Astrocyte of the cerebellum (primary cell): ENCODE data around the gene ITK.

Experiments used
- DNase-seq: peaks from one replicate; pipeline ENCODE4 v3.0.0-alpha.2; 2011; ENCODE audit warnings: low read depth
- H3K4me3 ChIP-seq: 2 replicates; pipeline ENCODE4 v1.5.1; 2011; ENCODE audit warnings: mild to moderate bottlenecking, low read depth, low read length, moderate library complexity
- in situ Hi-C: cut with HindIII; loops from 2 replicates; pipeline ENCODE4 v1.10.0; 2017; ENCODE audit warnings: low sequenced_read_pairs
- TF ChIP-seq, protein P1 (sequence below): IDR thresholded peaks from 2 replicates; pipeline ENCODE4 v1.5.1; 2012; ENCODE audit warnings: low read length, low read depth, moderate library complexity, mild to moderate bottlenecking; ENCODE audit errors: missing control alignments

ITK gene

DNA sequence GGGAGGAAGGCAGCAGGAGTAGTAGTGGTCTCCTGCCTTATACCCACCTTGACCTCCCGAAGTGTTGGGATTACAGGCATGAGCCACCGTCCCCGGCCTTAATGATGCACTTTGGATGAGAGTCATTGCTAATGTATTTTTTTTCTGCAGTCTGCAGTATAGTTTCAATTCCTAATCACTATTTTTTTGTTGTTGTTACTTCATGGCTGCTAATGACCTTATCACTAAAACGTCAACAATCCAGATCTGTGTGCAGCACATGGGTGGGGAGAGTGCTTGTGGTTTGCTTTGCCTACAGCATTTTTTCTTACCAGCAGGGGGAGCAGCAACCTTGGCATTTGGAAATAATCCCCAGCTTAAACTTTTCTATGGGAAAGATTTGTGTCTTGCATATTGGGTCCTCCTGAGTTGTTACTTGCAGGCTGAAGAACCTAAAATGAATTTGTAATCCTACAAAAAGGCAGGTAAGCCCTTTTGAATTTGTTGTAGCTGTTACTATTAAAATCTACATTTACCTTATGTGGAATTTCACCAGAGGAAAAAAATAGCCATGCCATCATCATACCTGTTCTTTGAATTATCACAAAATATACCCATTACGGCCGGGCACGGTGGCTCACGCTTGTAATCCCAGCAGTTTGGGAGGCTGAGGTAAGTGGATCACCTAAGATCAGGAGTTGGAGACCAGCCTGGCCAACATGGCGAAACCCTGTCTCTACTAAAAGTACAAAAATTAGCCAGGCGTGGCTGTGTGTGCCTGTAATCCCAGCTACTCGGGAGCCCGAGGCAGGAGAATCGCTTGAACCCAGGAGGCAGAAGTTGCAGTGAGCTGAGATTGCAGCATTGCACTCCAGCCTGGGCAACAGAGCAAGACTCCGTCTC is 31.7 kb upstream of the ITK start:
- peak; percentile 49 for DNase-seq
- TF ChIP-seq, protein P1, sequence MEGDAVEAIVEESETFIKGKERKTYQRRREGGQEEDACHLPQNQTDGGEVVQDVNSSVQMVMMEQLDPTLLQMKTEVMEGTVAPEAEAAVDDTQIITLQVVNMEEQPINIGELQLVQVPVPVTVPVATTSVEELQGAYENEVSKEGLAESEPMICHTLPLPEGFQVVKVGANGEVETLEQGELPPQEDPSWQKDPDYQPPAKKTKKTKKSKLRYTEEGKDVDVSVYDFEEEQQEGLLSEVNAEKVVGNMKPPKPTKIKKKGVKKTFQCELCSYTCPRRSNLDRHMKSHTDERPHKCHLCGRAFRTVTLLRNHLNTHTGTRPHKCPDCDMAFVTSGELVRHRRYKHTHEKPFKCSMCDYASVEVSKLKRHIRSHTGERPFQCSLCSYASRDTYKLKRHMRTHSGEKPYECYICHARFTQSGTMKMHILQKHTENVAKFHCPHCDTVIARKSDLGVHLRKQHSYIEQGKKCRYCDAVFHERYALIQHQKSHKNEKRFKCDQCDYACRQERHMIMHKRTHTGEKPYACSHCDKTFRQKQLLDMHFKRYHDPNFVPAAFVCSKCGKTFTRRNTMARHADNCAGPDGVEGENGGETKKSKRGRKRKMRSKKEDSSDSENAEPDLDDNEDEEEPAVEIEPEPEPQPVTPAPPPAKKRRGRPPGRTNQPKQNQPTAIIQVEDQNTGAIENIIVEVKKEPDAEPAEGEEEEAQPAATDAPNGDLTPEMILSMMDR: peak; percentile 96
- in situ Hi-C loops: no loop called here
- no peak overlapping the region for H3K4me3 ChIP-seq

DNA sequence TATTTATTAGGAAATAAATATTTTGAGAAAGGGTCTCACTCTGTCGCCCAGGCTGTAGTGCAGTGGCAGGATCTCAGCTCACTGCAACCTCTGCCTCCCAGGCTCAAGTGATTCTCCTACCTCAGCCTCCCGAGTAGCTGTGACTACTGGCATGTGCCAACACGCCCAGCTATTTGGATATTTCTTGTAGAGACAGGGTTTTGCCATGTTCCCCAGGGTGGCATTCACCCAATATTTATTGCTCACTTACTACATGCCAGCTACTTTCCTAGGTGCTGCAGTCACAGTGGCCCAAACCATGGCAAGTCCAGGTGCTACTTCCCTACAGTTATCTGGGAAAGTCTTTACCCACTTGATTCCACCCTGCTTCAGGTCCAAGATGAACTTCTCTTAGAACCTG is 29.6 kb upstream of the ITK start:
- TF ChIP-seq, protein P1: no peak
- in situ Hi-C loops: no loop called here
- H3K4me3 ChIP-seq: no peak overlapping the region
- DNase-seq: no peak

- DNase-seq: no peak
- TF ChIP-seq, protein P1: no peak
- in situ Hi-C loops: no loop called here
- no peak overlapping the region for H3K4me3 ChIP-seq
Observed at GRCh38 chr5:157155297-157155696, 25.3 kb upstream of the ITK start.

DNA sequence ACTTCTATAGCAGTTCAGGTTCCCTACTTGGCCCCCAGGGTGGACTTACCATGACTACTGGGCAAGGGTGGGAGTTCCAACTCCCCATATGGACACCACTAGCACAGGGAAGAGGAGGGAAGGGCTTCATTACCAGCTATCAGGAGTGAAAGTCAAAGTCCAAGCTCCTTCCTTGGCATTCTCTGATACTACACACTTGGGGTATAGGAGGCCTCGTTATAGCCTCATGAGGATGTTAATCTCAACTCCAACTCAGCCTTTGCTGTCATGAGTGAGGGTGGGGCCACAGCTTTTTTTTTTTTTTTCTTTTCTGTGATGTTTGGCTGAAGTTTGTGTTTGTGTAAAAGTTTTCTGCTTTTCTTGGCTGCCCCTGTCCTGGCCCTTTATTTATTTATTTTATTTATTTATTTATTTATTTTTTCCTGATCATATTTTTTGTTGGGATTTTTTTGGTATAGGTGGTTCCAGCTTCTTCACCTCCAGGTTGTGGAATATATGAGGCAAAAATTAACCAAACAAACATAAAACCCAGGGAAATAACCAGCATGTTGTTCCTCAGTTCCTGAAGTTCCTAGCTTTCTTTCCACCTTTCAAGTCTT is 23.2 kb upstream of the ITK start:
- in situ Hi-C loops: no loop called here
- no peak for DNase-seq
- TF ChIP-seq, protein P1: no peak
- no peak overlapping the region for H3K4me3 ChIP-seq

GRCh38 chr5:157159209-157159751 is 21.4 kb upstream of the ITK start:
- H3K4me3 ChIP-seq: no peak overlapping the region
- TF ChIP-seq, protein P1: no peak
- in situ Hi-C loops: no loop called here
- no peak for DNase-seq

GRCh38 chr5:157160001-157160400 is 20.6 kb upstream of the ITK start:
- H3K4me3 ChIP-seq: no peak overlapping the region
- TF ChIP-seq, protein P1: no peak
- no peak for DNase-seq
- in situ Hi-C loops: no loop called here
